Osteocyte (in vitro differentiated cells): Measurements from ENCODE around the gene SIK3. TPM values are rescaled to one million over a fixed set of nuclear protein-coding genes. Genes with fewer than 3 reads are reported as not detected.

Experiments
- DNase-seq: peaks from one replicate; pipeline ENCODE4 v3.0.0; 2021; ENCODE audit warnings: mixed read lengths; ENCODE audit not compliant: unreplicated experiment; ENCODE audit errors: extremely low spot score
- H3K27ac Mint-ChIP-seq: one replicate; pipeline ENCODE4 v1.8.0; 2021; ENCODE audit warnings: mild to moderate bottlenecking, mixed read lengths; ENCODE audit not compliant: unreplicated experiment
- H3K27me3 Mint-ChIP-seq: one replicate; pipeline ENCODE4 v1.8.0; 2021; ENCODE audit warnings: mixed read lengths; ENCODE audit not compliant: unreplicated experiment
- H3K36me3 Mint-ChIP-seq: one replicate; pipeline ENCODE4 v1.8.0; 2021; ENCODE audit warnings: mixed read lengths; ENCODE audit not compliant: unreplicated experiment
- H3K4me1 Mint-ChIP-seq: one replicate; pipeline ENCODE4 v1.8.0; 2021; ENCODE audit warnings: mixed read lengths; ENCODE audit not compliant: unreplicated experiment
- H3K4me3 Mint-ChIP-seq: one replicate; pipeline ENCODE4 v1.8.0; 2021; ENCODE audit warnings: mild to moderate bottlenecking, moderate library complexity, mixed read lengths; ENCODE audit not compliant: unreplicated experiment
- H3K9me3 Mint-ChIP-seq: one replicate; pipeline ENCODE4 v1.8.0; 2021; ENCODE audit warnings: mixed read lengths; ENCODE audit not compliant: unreplicated experiment
- total RNA-seq: library from RNA; stranded (reverse); gene quantifications from 2 replicates; pipeline ENCODE4 v1.2.1, GENCODE V29; 2021
- TF ChIP-seq, protein P1 (sequence below): fragments of 200-600 bp; sonication (generic); IDR thresholded peaks from 2 replicates; pipeline ENCODE4 v1.5.0; 2021; ENCODE audit warnings: antibody characterized with exemption, mild to moderate bottlenecking, moderate library complexity

The SIK3 gene
- total RNA-seq, 1 donor from 2014 or later: 29.5 TPM

DNA sequence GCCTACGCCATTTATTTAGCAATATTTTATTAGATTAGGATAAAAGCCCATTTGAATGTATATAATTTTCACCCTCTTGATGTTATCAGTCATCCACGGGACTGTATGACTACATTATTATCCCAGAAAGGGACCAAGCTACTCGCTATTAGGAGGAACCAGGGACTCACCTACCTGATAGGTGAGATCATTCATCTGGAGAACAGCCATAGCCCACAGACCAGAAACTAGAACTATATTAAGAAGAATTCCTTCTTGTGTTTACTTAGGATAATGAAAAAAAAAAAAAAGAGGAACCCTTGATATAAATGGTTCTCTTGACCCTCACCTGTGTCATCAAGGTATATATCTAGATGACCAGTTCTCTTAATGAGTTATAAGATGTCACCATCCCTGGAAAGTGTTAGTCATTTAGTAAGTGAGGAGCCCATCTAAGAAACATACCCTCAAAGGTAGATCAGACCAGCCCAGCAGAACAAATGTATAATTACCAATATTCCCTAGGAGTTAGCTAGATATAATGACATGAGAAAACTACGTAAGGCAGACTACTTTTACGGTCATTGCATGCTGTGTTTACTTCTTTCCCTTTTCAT is 8.0 kb downstream of the SIK3 start:
- Mint-ChIP-seq H3K4me1 (peaks cover 11% of the 10 kb centered on the region), H3K27ac (no peak overlapping the region), H3K27me3 (no peaks in the 10 kb centered on the region), H3K4me3 (no peak overlapping the region), H3K9me3 (no peaks in the 10 kb centered on the region), H3K36me3 (peaks cover 3% of the 10 kb centered on the region)
- TF ChIP-seq, protein P1, sequence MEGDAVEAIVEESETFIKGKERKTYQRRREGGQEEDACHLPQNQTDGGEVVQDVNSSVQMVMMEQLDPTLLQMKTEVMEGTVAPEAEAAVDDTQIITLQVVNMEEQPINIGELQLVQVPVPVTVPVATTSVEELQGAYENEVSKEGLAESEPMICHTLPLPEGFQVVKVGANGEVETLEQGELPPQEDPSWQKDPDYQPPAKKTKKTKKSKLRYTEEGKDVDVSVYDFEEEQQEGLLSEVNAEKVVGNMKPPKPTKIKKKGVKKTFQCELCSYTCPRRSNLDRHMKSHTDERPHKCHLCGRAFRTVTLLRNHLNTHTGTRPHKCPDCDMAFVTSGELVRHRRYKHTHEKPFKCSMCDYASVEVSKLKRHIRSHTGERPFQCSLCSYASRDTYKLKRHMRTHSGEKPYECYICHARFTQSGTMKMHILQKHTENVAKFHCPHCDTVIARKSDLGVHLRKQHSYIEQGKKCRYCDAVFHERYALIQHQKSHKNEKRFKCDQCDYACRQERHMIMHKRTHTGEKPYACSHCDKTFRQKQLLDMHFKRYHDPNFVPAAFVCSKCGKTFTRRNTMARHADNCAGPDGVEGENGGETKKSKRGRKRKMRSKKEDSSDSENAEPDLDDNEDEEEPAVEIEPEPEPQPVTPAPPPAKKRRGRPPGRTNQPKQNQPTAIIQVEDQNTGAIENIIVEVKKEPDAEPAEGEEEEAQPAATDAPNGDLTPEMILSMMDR: no peak
- DNase-seq: no peak

DNA sequence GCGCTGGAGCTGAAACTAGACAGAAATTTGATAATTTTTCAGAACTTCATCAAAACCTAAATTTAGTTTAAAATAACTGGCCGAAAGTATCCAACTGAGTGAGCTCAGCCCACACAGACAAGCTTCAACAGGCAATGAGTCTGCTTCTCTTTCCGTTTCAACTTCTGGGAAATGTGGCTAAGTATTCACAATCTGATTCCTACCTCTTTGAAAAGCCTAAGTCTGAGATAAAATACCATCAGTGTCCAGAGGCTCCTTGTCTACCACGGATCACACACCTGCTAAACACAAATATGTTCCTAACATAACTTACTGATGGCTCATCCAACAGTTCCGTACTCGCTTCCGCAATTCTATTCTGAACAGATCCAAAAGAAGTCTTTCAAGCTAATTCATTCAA is 8.5 kb downstream of the SIK3 start:
- Mint-ChIP-seq H3K27ac (no peak overlapping the region), H3K36me3 (peaks cover 3% of the 10 kb centered on the region), H3K27me3 (no peaks in the 10 kb centered on the region), H3K4me1 (peaks cover 8% of the 10 kb centered on the region), H3K9me3 (no peaks in the 10 kb centered on the region), H3K4me3 (no peak overlapping the region)
- TF ChIP-seq, protein P1: no peak
- no peak for DNase-seq

DNA sequence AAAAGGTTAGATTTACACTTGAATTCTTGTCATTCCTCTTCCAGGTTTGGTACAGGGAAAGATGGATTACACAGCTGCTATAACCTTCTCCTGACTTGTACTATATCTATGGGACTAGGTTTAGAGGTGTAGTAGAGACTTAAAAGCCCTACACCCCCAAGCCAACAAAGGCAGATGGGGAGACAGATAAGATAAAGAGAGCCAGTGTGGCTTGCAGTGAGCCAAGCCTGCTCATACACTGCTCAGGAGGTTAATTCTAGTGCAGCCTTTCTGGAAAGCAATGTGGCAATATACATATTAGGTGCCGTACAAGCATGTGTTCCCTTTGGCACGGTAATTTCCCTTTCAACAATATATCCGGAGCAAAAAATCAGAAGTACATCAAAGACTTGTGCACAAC is 10.8 kb downstream of the SIK3 start:
- H3K36me3 Mint-ChIP-seq: peaks cover 3% of the 10 kb centered on the region
- no peak overlapping the region for H3K27ac Mint-ChIP-seq
- H3K4me3 Mint-ChIP-seq: no peak overlapping the region
- H3K9me3 Mint-ChIP-seq: no peaks in the 10 kb centered on the region
- TF ChIP-seq, protein P1: no peak
- no peak for DNase-seq
- peaks cover 19% of the 10 kb centered on the region for H3K4me1 Mint-ChIP-seq
- H3K27me3 Mint-ChIP-seq: no peaks in the 10 kb centered on the region

DNA sequence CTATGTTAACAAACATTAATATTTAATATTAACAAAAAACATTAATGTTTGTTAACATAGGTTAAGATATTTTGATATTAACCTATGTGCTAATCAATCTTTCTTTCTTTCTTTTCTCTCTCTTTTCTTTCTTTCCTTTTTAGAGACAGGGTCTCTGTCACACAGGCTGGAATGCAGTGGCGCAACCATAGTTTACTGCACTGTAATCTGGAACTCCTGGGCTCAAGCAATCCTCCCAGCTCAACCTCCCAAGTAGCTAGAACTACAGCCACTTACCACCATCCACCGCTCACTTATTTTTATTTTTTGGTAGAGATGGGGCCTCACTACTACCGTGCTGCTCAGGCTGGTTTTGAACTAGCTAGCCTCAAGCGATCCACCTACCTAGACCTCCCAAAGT is 13.2 kb downstream of the SIK3 start:
- Mint-ChIP-seq H3K4me3 (no peak overlapping the region), H3K27me3 (no peaks in the 10 kb centered on the region), H3K27ac (no peak overlapping the region), H3K9me3 (no peaks in the 10 kb centered on the region), H3K36me3 (peaks cover 3% of the 10 kb centered on the region), H3K4me1 (peaks cover 32% of the 10 kb centered on the region)
- TF ChIP-seq, protein P1: no peak
- no peak for DNase-seq

DNA sequence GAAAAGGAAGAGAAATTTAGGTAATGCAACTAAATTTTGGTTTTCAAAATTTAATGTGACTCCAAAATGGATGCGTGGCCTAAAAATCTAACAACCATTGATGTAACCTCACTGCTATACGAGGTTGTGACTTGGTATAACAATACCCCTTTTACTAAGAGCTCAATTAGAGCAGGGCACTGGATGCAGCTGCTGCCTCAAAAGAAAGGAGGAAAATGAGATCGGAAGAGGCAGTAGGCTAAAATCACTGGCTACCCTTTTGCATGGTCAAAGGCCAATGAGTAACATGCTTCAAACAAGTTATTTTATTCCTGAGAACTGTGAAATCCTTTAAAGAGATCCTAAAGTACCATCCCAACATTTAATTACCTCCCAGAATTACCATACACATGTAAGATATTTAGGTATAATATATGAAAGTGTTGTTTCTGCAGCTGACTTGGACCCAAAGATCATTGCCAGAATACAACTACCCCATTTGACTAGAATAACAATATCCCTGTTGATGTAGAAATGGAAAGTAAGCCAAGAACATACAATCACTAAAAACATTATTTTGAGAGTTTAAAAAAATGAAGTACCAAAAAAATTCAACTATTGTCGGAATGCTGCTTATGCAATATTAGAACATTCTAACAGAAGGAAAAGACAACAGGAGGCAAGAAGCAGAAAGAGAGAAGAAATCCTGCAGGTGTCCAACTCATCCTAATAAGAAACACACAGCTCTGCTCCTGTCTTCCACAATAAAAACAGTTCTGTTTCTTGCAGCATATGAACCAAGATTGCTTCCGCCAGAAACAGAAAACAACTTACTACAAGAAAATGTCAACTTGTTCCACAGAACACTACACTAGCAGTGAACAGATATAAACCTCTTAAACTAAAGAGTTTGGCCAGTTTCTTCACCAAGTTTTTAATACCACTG is 15.0 kb downstream of the SIK3 start:
- TF ChIP-seq, protein P1: no peak
- Mint-ChIP-seq H3K27ac (peak overlapping the region; percentile 68), H3K4me1 (peaks cover 32% of the 10 kb centered on the region), H3K9me3 (no peaks in the 10 kb centered on the region), H3K36me3 (peaks cover 3% of the 10 kb centered on the region), H3K4me3 (peak overlapping the region; percentile 26), H3K27me3 (no peaks in the 10 kb centered on the region)
- DNase-seq: no peak
